ENCODE data around the gene KCNAB1. TPM values are rescaled to one million over a fixed set of nuclear protein-coding genes. Genes with fewer than 3 reads are reported as not detected.

The KCNAB1 gene
- total and polyA plus RNA-seq, 2 experiments from 2014 or later, result 0.06 to 0.70 TPM

- Histone ChIP-seq H3K4me1 (ENCODE audit: low read depth) (peaks cover 4% of the 10 kb centered on the region), H3K27ac (no peak overlapping the region), H3K4me3 (no peak overlapping the region), H3K9me3 (ENCODE audit: low read depth) (no peaks in the 10 kb centered on the region), H3K27me3 (no peaks in the 10 kb centered on the region), H3K36me3 (no peaks in the 10 kb centered on the region)
- DNase-seq (ENCODE audit: low read depth in 1 of 2, low spot score in 1 of 2), result no peak
- TF ChIP-seq CTCF (IDR thresholded peaks at IDR 0.05; ENCODE audit: low read depth, low read length), result no peak
Measured at GRCh38 chr3:156478891-156479290, 358.5 kb downstream of the KCNAB1 start.

GRCh38 chr3:156479604-156480003, 359.2 kb downstream of the KCNAB1 start:
- Histone ChIP-seq H3K9me3 (ENCODE audit: low read depth) (no peaks in the 10 kb centered on the region), H3K36me3 (no peaks in the 10 kb centered on the region), H3K4me3 (no peak overlapping the region), H3K27me3 (no peaks in the 10 kb centered on the region), H3K4me1 (ENCODE audit: low read depth) (peaks cover 9% of the 10 kb centered on the region), H3K27ac (no peak overlapping the region)
- TF ChIP-seq CTCF (IDR thresholded peaks at IDR 0.05; ENCODE audit: low read depth, low read length), result no peak
- DNase-seq (ENCODE audit: low read depth in 1 of 2, low spot score in 1 of 2), result no peak

- Histone ChIP-seq H3K9me3 (ENCODE audit: low read depth) (no peaks in the 10 kb centered on the region), H3K4me3 (no peak overlapping the region), H3K36me3 (no peaks in the 10 kb centered on the region), H3K4me1 (ENCODE audit: low read depth) (peaks cover 9% of the 10 kb centered on the region), H3K27me3 (no peaks in the 10 kb centered on the region), H3K27ac (no peak overlapping the region)
- TF ChIP-seq CTCF (IDR thresholded peaks at IDR 0.05; ENCODE audit: low read depth, low read length), result no peak
- DNase-seq (ENCODE audit: low read depth in 1 of 2, low spot score in 1 of 2), result no peak
Measured at GRCh38 chr3:156480949-156481348, 360.6 kb downstream of the KCNAB1 start.

GRCh38 chr3:156483002-156483401, 362.6 kb downstream of the KCNAB1 start:
- no peak for TF ChIP-seq CTCF (IDR thresholded peaks at IDR 0.05; ENCODE audit: low read depth, low read length)
- Histone ChIP-seq H3K27ac (no peak overlapping the region), H3K36me3 (no peaks in the 10 kb centered on the region), H3K27me3 (no peaks in the 10 kb centered on the region), H3K4me1 (ENCODE audit: low read depth) (peaks cover 9% of the 10 kb centered on the region), H3K4me3 (no peak overlapping the region), H3K9me3 (ENCODE audit: low read depth) (no peaks in the 10 kb centered on the region)
- DNase-seq (ENCODE audit: low read depth in 1 of 2, low spot score in 1 of 2), result no peak

- no peak overlapping the region for H3K27ac ChIP-seq
- no peaks in the 10 kb centered on the region for H3K36me3 ChIP-seq
- no peak overlapping the region for H3K4me3 ChIP-seq
- H3K9me3 ChIP-seq (ENCODE audit: low read depth), result no peaks in the 10 kb centered on the region
- DNase-seq (ENCODE audit: low read depth in 1 of 2, low spot score in 1 of 2), result peak in 1 of 2 donors; percentile 72
- peaks cover 9% of the 10 kb centered on the region for H3K4me1 ChIP-seq (ENCODE audit: low read depth)
- no peak for TF ChIP-seq CTCF (IDR thresholded peaks at IDR 0.05; ENCODE audit: low read depth, low read length)
- no peaks in the 10 kb centered on the region for H3K27me3 ChIP-seq
Measured at GRCh38 chr3:156483426-156483825, 363.0 kb downstream of the KCNAB1 start.
